ENCODE results near the gene NMBR.

DNA sequence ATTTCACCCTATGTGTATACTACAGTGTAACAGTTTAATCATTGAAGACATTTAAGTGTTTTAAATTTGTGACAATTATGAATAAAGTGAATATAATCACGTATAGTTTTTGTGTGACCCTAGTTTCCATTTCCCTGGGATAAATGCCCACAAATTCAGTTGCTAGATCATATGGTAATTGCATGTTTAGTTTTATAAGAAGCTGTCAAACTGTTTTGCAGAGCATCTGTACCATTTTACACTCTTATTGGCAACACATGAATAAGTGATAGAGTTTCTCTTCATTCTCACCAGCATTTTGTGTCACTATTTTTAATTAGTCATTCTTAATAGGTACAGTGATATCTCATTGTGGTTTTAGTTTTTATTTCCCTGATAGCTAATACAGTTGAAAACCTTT lies 7.4 kb upstream of the NMBR start:
- TF ChIP-seq, protein P1, sequence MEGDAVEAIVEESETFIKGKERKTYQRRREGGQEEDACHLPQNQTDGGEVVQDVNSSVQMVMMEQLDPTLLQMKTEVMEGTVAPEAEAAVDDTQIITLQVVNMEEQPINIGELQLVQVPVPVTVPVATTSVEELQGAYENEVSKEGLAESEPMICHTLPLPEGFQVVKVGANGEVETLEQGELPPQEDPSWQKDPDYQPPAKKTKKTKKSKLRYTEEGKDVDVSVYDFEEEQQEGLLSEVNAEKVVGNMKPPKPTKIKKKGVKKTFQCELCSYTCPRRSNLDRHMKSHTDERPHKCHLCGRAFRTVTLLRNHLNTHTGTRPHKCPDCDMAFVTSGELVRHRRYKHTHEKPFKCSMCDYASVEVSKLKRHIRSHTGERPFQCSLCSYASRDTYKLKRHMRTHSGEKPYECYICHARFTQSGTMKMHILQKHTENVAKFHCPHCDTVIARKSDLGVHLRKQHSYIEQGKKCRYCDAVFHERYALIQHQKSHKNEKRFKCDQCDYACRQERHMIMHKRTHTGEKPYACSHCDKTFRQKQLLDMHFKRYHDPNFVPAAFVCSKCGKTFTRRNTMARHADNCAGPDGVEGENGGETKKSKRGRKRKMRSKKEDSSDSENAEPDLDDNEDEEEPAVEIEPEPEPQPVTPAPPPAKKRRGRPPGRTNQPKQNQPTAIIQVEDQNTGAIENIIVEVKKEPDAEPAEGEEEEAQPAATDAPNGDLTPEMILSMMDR (IDR thresholded peaks at IDR 0.05): no peak
- TF ChIP-seq POLR2A (IDR thresholded peaks at IDR 0.05) (no peak), POLR2AphosphoS5 (IDR thresholded peaks at IDR 0.05) (no peak)
